ENCODE data around the gene WNT3.

The WNT3 gene

DNA sequence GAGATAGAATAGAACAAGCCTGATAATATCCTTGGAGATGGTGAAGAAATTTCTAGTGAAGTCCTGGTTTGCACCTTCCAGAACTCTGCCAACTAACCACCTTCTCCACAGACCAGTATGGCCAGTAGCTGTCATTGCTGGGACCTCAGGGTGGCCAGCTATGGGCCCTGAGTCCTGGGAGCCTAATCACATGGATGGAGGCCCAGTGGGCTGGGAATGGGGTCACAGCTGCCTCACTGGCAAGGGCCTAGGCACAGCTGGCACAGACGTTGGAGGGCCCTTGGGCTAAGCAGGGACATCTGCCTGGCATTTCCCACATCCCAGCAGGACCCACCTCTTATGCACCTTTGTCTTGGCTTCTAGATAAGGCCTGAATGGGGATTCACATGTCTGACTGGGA, 7.6 kb upstream of the WNT3 start:
- no peak for TF ChIP-seq CTCF (IDR thresholded peaks at IDR 0.05; ENCODE audit: insufficient read depth, low read length, missing control alignments)
- H3K4me3 ChIP-seq (ENCODE audit: low read depth, low read length) = no peak overlapping the region
- ChIA-PET POLR2A (no interaction called here), CTCF (interaction anchor here (1.0 to 7.8 kb wide), 4 partner anchors 8 to 16 kb away, joined by 3 to 76 read pairs (median 6); no protein-coding TSS in a partner anchor)
- no peak for DNase-seq (ENCODE audit: low read depth, low spot score)

DNA sequence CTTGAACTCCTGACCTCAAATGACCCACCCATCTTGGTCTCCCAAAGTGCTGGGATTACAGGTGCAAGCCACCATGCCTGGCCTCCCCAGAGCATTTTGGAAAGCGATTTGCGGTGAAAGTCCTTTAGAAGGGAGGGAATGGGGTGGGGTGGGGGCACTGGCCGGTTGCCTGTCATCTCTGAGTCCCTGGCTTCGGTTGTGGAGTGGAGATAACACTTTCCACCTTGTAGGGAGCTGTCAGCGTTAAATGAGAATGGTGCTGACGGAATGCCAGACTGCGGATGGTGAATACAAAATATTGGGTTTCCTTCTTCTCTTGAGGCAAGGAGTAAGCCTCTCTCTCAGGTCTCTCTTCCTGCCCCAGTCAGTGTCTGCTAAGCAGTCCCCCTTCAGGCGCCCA, 5.2 kb upstream of the WNT3 start:
- TF ChIP-seq CTCF (IDR thresholded peaks at IDR 0.05; ENCODE audit: insufficient read depth, low read length, missing control alignments) = no peak
- no peak for DNase-seq (ENCODE audit: low read depth, low spot score)
- H3K4me3 ChIP-seq (ENCODE audit: low read depth, low read length) = no peak overlapping the region
- POLR2A ChIA-PET = no interaction called here
- CTCF ChIA-PET = interaction anchor here (0.9 to 7.8 kb wide), 3 partner anchors 11 to 18 kb away, joined by 3 to 76 read pairs (median 3); no protein-coding TSS in a partner anchor

DNA sequence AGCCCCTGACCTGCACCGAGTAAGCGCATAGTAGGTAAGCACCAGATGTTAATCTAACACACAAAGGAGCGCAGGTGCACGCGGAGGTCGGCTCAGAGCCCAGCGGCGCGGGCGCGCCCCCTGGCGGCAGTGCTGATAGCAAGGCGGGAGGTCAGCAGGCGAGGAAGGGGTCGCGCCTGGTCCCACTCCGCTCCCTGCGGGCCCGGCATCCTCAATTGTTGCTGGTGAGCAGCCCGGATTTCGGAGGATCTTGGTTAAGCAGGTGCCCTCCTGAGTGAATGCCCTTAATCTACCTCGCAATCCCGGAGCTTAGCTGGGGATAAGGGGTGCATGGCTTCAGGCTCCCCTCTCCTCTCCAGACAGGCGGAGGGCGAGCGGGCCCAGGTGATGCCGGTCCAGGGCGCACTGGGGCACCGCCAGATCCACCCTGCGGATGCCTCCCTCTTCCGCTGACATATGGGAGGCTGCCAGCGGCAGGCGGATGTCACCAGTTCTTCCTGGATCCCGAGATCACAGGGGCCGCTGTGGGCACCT, 4.0 kb upstream of the WNT3 start:
- no peak overlapping the region for H3K4me3 ChIP-seq (ENCODE audit: low read depth, low read length)
- POLR2A ChIA-PET = no interaction called here
- DNase-seq (ENCODE audit: low read depth, low spot score) = no peak
- CTCF ChIA-PET = interaction anchor here (0.8 to 7.8 kb wide), 5 partner anchors 12 to 20 kb away, joined by 3 to 76 read pairs (median 4); no protein-coding TSS in a partner anchor
- TF ChIP-seq CTCF (IDR thresholded peaks at IDR 0.05; ENCODE audit: insufficient read depth, low read length, missing control alignments) = peak; percentile 54

GRCh38 chr17:46821482-46822387, 3.2 kb upstream of the WNT3 start:
- TF ChIP-seq CTCF (IDR thresholded peaks at IDR 0.05; ENCODE audit: insufficient read depth, low read length, missing control alignments) = no peak
- ChIA-PET CTCF (interaction anchor here (1.5 to 7.8 kb wide), 4 partner anchors 10 to 21 kb away, joined by 3 to 76 read pairs (median 4); no protein-coding TSS in a partner anchor), POLR2A (no interaction called here)
- no peak overlapping the region for H3K4me3 ChIP-seq (ENCODE audit: low read depth, low read length)
- DNase-seq (ENCODE audit: low read depth, low spot score) = no peak

- DNase-seq (ENCODE audit: low read depth, low spot score) = no peak
- H3K4me3 ChIP-seq (ENCODE audit: low read depth, low read length) = no peak overlapping the region
- no peak for TF ChIP-seq CTCF (IDR thresholded peaks at IDR 0.05; ENCODE audit: insufficient read depth, low read length, missing control alignments)
- POLR2A ChIA-PET = no interaction called here
- CTCF ChIA-PET = interaction anchor here (1.7 to 7.8 kb wide), 2 partner anchors 9 to 13 kb away, joined by 4 to 76 read pairs; no protein-coding TSS in a partner anchor
Observed at GRCh38 chr17:46820592-46821450, 2.3 kb upstream of the WNT3 start.
